ENCODE measurements around the gene RNF44. TPM values are rescaled to one million over a fixed set of nuclear protein-coding genes. Genes with fewer than 3 reads are reported as not detected.
"Not testable (repeated sequence)": the region's sequence is repeated elsewhere in the genome, so short reads cannot be mapped to it uniquely, and the experiment has no call there.

RNF44 gene
- total RNA-seq, 2 experiments from 2014 or later, result 137 TPM

DNA sequence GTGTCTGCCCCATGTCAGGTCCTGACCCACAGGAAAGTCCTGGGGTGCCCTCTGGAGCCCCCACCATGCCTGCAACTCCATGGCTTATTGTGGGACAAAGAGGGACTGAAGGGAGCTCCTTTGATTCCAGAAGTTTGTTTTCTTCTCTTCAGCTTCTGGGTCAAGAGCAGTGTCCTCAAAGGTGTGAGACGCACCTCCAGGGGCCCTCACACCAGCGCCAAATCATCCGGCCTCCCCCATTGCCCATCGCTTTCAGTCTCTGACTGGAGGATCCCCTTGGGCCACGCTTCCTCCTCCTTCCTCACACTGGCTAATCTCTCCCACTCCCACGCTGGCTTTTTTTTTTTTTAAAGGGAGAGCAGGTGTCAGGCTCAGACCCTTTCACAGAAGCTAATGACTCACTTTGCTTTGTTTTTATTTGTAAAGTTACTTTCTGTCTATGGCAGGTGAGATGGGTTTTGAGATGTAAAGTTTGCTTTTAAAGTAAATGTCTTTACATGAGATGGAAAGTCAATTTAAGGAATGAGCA lies 28.6 kb upstream of the RNF44 start:
- H3K4me3 Mint-ChIP-seq, result no peak overlapping the region
- CTCF ChIA-PET, result no interaction called here
- H3K27me3 Mint-ChIP-seq, result peaks cover 3% of the 10 kb centered on the region
- no peak overlapping the region for H3K27ac Mint-ChIP-seq
- no peaks in the 10 kb centered on the region for H3K9me3 Mint-ChIP-seq
- H3K4me1 Mint-ChIP-seq, result peaks cover 4% of the 10 kb centered on the region
- H3K36me3 Mint-ChIP-seq (ENCODE audit: low read depth), result no peaks in the 10 kb centered on the region
- POLR2A ChIA-PET, result interaction anchor here (0.7 kb wide), 1 partner anchor 149 kb away, joined by 3 read pairs; no protein-coding TSS in a partner anchor
- DNase-seq, result no peak

- Mint-ChIP-seq H3K27ac (no peak overlapping the region), H3K4me3 (no peak overlapping the region), H3K4me1 (peaks cover 17% of the 10 kb centered on the region), H3K27me3 (no peaks in the 10 kb centered on the region), H3K9me3 (no peaks in the 10 kb centered on the region), H3K36me3 (ENCODE audit: low read depth) (no peaks in the 10 kb centered on the region)
- ChIA-PET POLR2A (no interaction called here), CTCF (no interaction called here)
- DNase-seq, result no peak
Observed at GRCh38 chr5:176564002-176564401, 26.8 kb upstream of the RNF44 start.

DNA sequence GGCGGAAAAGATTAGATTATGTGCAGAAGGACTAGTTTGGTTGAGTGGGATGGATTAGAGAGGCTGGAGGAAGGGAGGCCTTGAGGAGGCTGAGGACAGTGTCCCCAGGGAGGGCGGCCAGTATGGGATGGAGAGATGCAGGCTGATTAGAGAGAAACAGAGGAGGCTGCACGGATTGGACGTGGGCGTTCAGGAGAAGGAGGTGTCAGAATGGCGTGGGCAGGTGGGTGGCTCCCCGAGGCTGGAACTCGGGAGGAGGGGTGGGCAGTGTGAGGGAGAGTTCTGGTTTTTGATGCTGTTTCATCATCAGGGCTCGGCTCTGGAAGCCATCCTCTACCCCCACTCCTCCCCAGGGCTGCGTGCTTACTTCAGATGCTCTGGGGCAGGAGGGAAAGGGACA lies 25.0 kb upstream of the RNF44 start:
- peaks cover 17% of the 10 kb centered on the region for H3K4me1 Mint-ChIP-seq
- H3K36me3 Mint-ChIP-seq (ENCODE audit: low read depth), result no peaks in the 10 kb centered on the region
- CTCF ChIA-PET, result interaction anchor here (0.6 kb wide), 2 partner anchors 349 to 499 kb away, joined by 3 read pairs; no protein-coding TSS in a partner anchor
- POLR2A ChIA-PET, result no interaction called here
- H3K27ac Mint-ChIP-seq, result no peak overlapping the region
- H3K27me3 Mint-ChIP-seq, result no peaks in the 10 kb centered on the region
- no peak for DNase-seq
- no peaks in the 10 kb centered on the region for H3K9me3 Mint-ChIP-seq
- no peak overlapping the region for H3K4me3 Mint-ChIP-seq

DNA sequence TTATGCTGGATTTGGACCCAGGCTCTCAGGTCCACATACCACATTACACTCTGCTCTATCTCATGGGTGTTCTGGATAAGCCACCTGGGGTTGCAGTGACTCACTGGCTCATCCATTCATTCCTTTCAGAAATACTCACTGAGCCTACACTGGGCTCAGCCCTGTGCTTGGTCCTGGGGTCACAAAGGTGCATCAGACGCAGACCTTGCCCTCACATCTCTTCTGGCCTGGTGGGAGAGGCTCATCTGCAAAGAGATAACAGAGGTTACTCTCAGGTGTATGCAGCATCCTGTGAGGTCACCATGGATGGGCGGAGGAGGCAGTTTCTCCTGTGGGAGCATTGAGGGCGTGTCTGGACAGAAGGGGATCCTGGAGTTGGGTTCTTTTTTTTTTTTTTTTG lies 24.1 kb upstream of the RNF44 start:
- no peaks in the 10 kb centered on the region for H3K36me3 Mint-ChIP-seq (ENCODE audit: low read depth)
- H3K27me3 Mint-ChIP-seq, result no peaks in the 10 kb centered on the region
- H3K4me1 Mint-ChIP-seq, result peaks cover 20% of the 10 kb centered on the region
- H3K9me3 Mint-ChIP-seq, result no peaks in the 10 kb centered on the region
- ChIA-PET POLR2A (no interaction called here), CTCF (interaction anchor here (0.6 kb wide), 1 partner anchor 458 kb away, joined by 3 read pairs; no protein-coding TSS in a partner anchor)
- no peak for DNase-seq
- H3K27ac Mint-ChIP-seq, result peak overlapping the region; percentile 2
- H3K4me3 Mint-ChIP-seq, result no peak overlapping the region

- ChIA-PET POLR2A (no interaction called here), CTCF (interaction anchor here (0.6 kb wide), 1 partner anchor 459 kb away, joined by 3 read pairs; no protein-coding TSS in a partner anchor)
- H3K27ac Mint-ChIP-seq, result no peak overlapping the region
- DNase-seq, result no peak
- no peaks in the 10 kb centered on the region for H3K36me3 Mint-ChIP-seq (ENCODE audit: low read depth)
- no peaks in the 10 kb centered on the region for H3K9me3 Mint-ChIP-seq
- H3K4me1 Mint-ChIP-seq, result peaks cover 28% of the 10 kb centered on the region
- no peaks in the 10 kb centered on the region for H3K27me3 Mint-ChIP-seq
- H3K4me3 Mint-ChIP-seq, result no peak overlapping the region
Observed at GRCh38 chr5:176560364-176560763, 23.2 kb upstream of the RNF44 start.

DNA sequence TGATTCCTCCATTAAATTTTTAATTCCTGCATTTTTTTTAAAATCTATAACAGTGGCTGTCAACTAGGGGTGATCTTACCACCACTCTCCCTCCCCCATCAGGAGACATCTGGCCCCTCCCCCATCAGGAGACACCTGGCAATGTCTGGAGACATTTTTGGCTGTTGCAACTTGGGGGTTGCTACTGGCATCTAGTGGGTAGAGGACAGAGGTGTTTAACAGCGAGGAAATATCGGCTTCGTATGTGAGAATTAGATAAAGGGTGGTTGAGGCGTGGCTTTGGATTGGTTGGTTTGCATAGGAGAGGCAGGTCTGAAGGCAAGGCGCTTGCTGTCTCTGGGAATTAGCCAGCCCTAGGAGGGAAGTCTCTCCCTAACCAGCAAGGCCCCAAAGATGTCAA lies 22.5 kb upstream of the RNF44 start:
- H3K4me1 Mint-ChIP-seq, result peaks cover 34% of the 10 kb centered on the region
- peak; percentile 45 for DNase-seq
- H3K4me3 Mint-ChIP-seq, result no peak overlapping the region
- H3K9me3 Mint-ChIP-seq, result no peaks in the 10 kb centered on the region
- ChIA-PET POLR2A (no interaction called here), CTCF (interaction anchor here (1.0 kb wide), 1 partner anchor 12 kb away, joined by 3 read pairs; no protein-coding TSS in a partner anchor)
- H3K36me3 Mint-ChIP-seq (ENCODE audit: low read depth), result no peaks in the 10 kb centered on the region
- no peak overlapping the region for H3K27ac Mint-ChIP-seq
- H3K27me3 Mint-ChIP-seq, result no peaks in the 10 kb centered on the region

GRCh38 chr5:176557846-176558245 lies 20.6 kb upstream of the RNF44 start:
- ChIA-PET POLR2A (interaction anchor here (0.6 kb wide), 1 partner anchor 141 kb away, joined by 4 read pairs; no protein-coding TSS in a partner anchor), CTCF (interaction anchor here (0.9 to 1.5 kb wide), 3 partner anchors 14 to 39 kb away, joined by 3 to 4 read pairs (median 3); no protein-coding TSS in a partner anchor)
- Mint-ChIP-seq H3K4me1 (peaks cover 50% of the 10 kb centered on the region), H3K4me3 (no peak overlapping the region), H3K9me3 (no peaks in the 10 kb centered on the region), H3K27ac (no peak overlapping the region), H3K27me3 (no peaks in the 10 kb centered on the region), H3K36me3 (ENCODE audit: low read depth) (no peaks in the 10 kb centered on the region)
- DNase-seq, result no peak

DNA sequence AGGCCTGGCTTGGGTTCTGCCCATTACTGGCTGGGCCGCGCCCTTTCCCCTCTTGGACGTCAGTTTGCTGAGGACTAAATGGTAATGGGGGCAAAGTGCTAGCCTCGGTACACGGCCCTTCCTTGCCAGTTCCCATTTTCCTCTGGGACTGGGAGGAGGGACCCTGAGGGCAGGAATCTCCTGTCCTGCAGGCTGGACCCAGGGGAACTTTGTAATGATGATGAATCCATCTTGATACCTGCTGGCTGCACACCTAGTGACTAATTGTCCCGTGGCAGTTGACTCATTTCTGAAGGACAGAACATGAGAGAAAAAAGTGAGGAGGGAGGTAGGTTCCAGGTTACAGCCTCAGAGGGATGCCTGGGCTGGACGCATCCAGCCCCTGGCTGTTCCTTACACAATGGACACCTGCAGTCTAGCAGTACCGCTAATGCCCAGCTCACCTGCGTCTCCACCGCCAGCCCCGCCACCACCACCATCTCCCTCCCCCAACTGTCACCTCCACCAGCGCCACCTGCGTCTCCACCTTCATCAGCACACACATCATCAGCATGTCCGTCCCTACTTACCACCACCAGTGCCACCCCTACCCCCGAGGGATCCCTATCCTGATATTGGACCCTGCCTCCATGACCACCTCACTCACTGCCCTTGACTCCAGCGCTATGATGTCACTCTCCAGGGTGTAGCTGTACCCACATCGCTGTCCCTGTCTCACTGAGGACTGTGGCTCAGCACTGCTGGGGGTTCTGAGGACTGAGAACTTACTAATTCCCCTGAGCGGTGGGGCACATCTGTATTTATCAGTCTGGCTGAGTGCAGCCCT lies 16.3 kb upstream of the RNF44 start:
- no peaks in the 10 kb centered on the region for H3K27me3 Mint-ChIP-seq
- H3K4me1 Mint-ChIP-seq, result peaks cover 38% of the 10 kb centered on the region
- H3K36me3 Mint-ChIP-seq (ENCODE audit: low read depth), result no peaks in the 10 kb centered on the region
- CTCF ChIA-PET, result interaction anchor here (0.6 to 2.1 kb wide), 4 partner anchors 10 to 1064 kb away, joined by 3 to 6 read pairs (median 4); partner anchors contain the start of gene RNF44
- H3K4me3 Mint-ChIP-seq, result no peak overlapping the region
- H3K9me3 Mint-ChIP-seq, result no peaks in the 10 kb centered on the region
- POLR2A ChIA-PET, result interaction anchor here (0.5 to 0.6 kb wide), 2 partner anchors 236 to 578 kb away, joined by 3 read pairs; no protein-coding TSS in a partner anchor
- DNase-seq, result no peak
- no peak overlapping the region for H3K27ac Mint-ChIP-seq

DNA sequence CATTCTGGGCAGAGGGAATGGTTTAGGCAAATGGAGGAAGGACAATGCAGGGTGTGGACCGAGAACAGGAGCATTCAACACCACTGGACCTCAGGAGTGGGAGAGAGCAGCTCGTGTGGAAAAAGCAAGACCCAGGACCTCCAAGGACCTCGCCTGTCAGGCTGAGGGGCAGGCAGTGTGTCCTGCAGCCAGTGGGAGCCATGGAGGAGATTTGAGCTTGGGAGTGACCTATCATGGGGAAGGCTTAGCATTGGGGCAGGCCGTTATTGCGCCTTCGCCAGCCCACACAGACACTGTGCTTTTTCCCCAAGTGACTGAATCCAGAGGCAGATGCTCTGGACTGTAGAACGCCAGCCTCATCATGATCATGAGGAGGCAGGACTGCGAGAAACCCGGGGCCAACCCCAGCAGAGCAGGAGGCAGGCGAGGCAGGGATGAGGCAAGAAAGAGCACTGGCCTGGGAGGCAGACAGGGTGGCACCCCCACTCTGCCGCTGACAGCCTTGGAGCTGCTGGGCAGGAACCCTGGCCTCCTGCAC lies 15.2 kb upstream of the RNF44 start:
- Mint-ChIP-seq H3K27me3 (no peaks in the 10 kb centered on the region), H3K4me3 (no peak overlapping the region), H3K36me3 (ENCODE audit: low read depth) (no peaks in the 10 kb centered on the region), H3K4me1 (peaks cover 41% of the 10 kb centered on the region), H3K9me3 (no peaks in the 10 kb centered on the region), H3K27ac (no peak overlapping the region)
- no peak for DNase-seq
- POLR2A ChIA-PET, result interaction anchor here (0.5 kb wide), 1 partner anchor 579 kb away, joined by 3 read pairs; no protein-coding TSS in a partner anchor
- CTCF ChIA-PET, result interaction anchor here (0.6 to 1.3 kb wide), 2 partner anchors 9 to 110 kb away, joined by 3 to 6 read pairs; no protein-coding TSS in a partner anchor

GRCh38 chr5:176550937-176551336 lies 13.7 kb upstream of the RNF44 start:
- CTCF ChIA-PET, result interaction anchor here (1.0 to 1.4 kb wide), 2 partner anchors 13 to 134 kb away, joined by 3 read pairs; partner anchors contain the start of gene CLTB
- H3K9me3 Mint-ChIP-seq; H3K27me3 Mint-ChIP-seq; H3K36me3 Mint-ChIP-seq (ENCODE audit: low read depth); DNase-seq; POLR2A ChIA-PET; H3K27ac Mint-ChIP-seq: not testable (repeated sequence)
- H3K4me1 Mint-ChIP-seq, result peaks cover 39% of the 10 kb centered on the region
- peak overlapping the region; percentile 16 for H3K4me3 Mint-ChIP-seq

DNA sequence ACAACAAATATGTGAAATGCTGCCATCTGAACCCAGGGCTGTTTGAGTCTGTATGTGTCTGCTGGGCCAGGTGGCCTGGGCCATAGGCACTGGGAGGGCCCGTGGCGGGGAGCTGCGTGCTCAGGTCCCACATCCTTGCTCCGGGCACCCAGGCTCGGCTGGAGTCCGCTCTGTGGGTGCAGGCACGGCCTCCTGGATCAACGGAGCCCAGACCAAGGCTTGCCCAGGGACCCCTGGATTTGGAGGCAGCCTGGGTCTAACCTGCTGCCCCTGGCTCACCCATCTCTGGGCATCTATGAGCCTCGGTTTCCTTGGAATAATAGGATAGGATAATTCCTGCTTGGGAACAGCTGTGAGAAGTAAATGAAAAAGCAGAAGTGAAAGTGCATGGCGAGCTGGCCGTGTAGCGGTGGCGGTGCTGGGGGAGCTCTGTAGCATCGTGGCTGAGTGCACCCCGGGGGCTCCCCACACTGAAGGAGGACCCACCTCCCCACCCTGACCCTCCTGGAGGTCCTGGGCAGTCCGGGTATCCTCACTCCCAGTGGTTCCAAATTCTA lies 13.2 kb upstream of the RNF44 start:
- no peak for DNase-seq
- Mint-ChIP-seq H3K27me3 (no peaks in the 10 kb centered on the region), H3K27ac (no peak overlapping the region), H3K9me3 (no peaks in the 10 kb centered on the region), H3K4me3 (no peak overlapping the region), H3K36me3 (ENCODE audit: low read depth) (no peaks in the 10 kb centered on the region), H3K4me1 (peaks cover 36% of the 10 kb centered on the region)
- POLR2A ChIA-PET, result no interaction called here
- CTCF ChIA-PET, result interaction anchor here (1.0 to 1.6 kb wide), 3 partner anchors 12 to 134 kb away, joined by 3 read pairs; partner anchors contain the start of gene CLTB

GRCh38 chr5:176549871-176550270 lies 12.7 kb upstream of the RNF44 start:
- POLR2A ChIA-PET, result no interaction called here
- peaks cover 2% of the 10 kb centered on the region for H3K36me3 Mint-ChIP-seq (ENCODE audit: low read depth)
- H3K9me3 Mint-ChIP-seq, result no peaks in the 10 kb centered on the region
- no peak for DNase-seq
- no peak overlapping the region for H3K27ac Mint-ChIP-seq
- H3K4me3 Mint-ChIP-seq, result no peak overlapping the region
- CTCF ChIA-PET, result interaction anchor here (1.0 to 1.6 kb wide), 3 partner anchors 12 to 133 kb away, joined by 3 read pairs; partner anchors contain the start of gene CLTB
- peaks cover 36% of the 10 kb centered on the region for H3K4me1 Mint-ChIP-seq
- H3K27me3 Mint-ChIP-seq, result no peaks in the 10 kb centered on the region

Measured in activated CD4-positive, alpha-beta T cell treated with anti-CD3 and anti-CD28 coated beads, Interleukin-2, amount 10 ng/mL, durations not matched to agents 7 days and 5 days (primary cell).